IPS-18a (cell line): ENCODE data around the gene EPC2.
"Not testable (repeated sequence)": the region's sequence is repeated elsewhere in the genome, so short reads cannot be mapped to it uniquely, and the experiment has no call there.

ENCODE experiments used
- H3K27ac ChIP-seq: one replicate; pipeline ENCODE4 v1.5.1; 2013; ENCODE audit warnings: low read length
- H3K27me3 ChIP-seq: one replicate; pipeline ENCODE4 v1.6.1; 2013; ENCODE audit warnings: mild to moderate bottlenecking, low read length; ENCODE audit not compliant: control insufficient read depth, insufficient read depth
- H3K36me3 ChIP-seq: one replicate; pipeline ENCODE4 v1.6.1; 2013; ENCODE audit warnings: low read depth, low read length; ENCODE audit not compliant: control insufficient read depth
- H3K4me1 ChIP-seq: one replicate; pipeline ENCODE4 v1.6.1; 2013; ENCODE audit warnings: low read depth, low read length; ENCODE audit not compliant: control insufficient read depth
- H3K4me3 ChIP-seq: one replicate; pipeline ENCODE4 v1.5.1; 2013; ENCODE audit warnings: low read length
- H3K9ac ChIP-seq: one replicate; pipeline ENCODE4 v1.6.1; 2013; ENCODE audit warnings: mild to moderate bottlenecking, low read length, moderate library complexity
- H3K9me3 ChIP-seq: one replicate; pipeline ENCODE4 v1.6.1; 2013; ENCODE audit warnings: low read depth, low read length; ENCODE audit not compliant: control insufficient read depth

EPC2 gene

GRCh38 chr2:148658807-148659722, 14.5 kb downstream of the EPC2 start:
- Histone ChIP-seq H3K9me3 (no peaks in the 10 kb centered on the region), H3K9ac (no peak overlapping the region), H3K27ac (no peak overlapping the region), H3K27me3 (no peaks in the 10 kb centered on the region), H3K36me3 (no peaks in the 10 kb centered on the region), H3K4me3 (no peak overlapping the region), H3K4me1 (peaks cover 13% of the 10 kb centered on the region)

GRCh38 chr2:148660999-148661398, 16.4 kb downstream of the EPC2 start:
- no peak overlapping the region for H3K9ac ChIP-seq
- H3K4me3 ChIP-seq = no peak overlapping the region
- H3K9me3 ChIP-seq = no peaks in the 10 kb centered on the region
- no peaks in the 10 kb centered on the region for H3K27me3 ChIP-seq
- no peaks in the 10 kb centered on the region for H3K36me3 ChIP-seq
- H3K27ac ChIP-seq = no peak overlapping the region
- H3K4me1 ChIP-seq = peaks cover 13% of the 10 kb centered on the region

GRCh38 chr2:148662332-148662731, 17.8 kb downstream of the EPC2 start:
- not testable (repeated sequence) for H3K9ac ChIP-seq, H3K36me3 ChIP-seq, H3K27ac ChIP-seq, H3K27me3 ChIP-seq, H3K9me3 ChIP-seq, H3K4me3 ChIP-seq
- peaks cover 11% of the 10 kb centered on the region for H3K4me1 ChIP-seq

- no peak overlapping the region for H3K4me3 ChIP-seq
- no peak overlapping the region for H3K9ac ChIP-seq
- H3K9me3 ChIP-seq = no peaks in the 10 kb centered on the region
- H3K36me3 ChIP-seq = no peaks in the 10 kb centered on the region
- no peaks in the 10 kb centered on the region for H3K27me3 ChIP-seq
- no peak overlapping the region for H3K27ac ChIP-seq
- peaks cover 12% of the 10 kb centered on the region for H3K4me1 ChIP-seq
Measured at GRCh38 chr2:148664229-148664628, 19.7 kb downstream of the EPC2 start.

- Histone ChIP-seq H3K4me1 (peaks cover 9% of the 10 kb centered on the region), H3K36me3 (no peaks in the 10 kb centered on the region), H3K4me3 (no peak overlapping the region)
Measured at GRCh38 chr2:148666555-148666954, 22.0 kb downstream of the EPC2 start.

GRCh38 chr2:148667113-148667836, 22.7 kb downstream of the EPC2 start:
- no peak overlapping the region for H3K4me3 ChIP-seq
- no peak overlapping the region for H3K27ac ChIP-seq

More at GRCh38 chr2:148666555-148666954, 22.0 kb downstream of the EPC2 start:
- Histone ChIP-seq H3K9ac (no peak overlapping the region), H3K27ac (no peak overlapping the region), H3K27me3 (no peaks in the 10 kb centered on the region), H3K9me3 (no peaks in the 10 kb centered on the region)

GRCh38 chr2:148670773-148671172, 26.2 kb downstream of the EPC2 start:
- no peaks in the 10 kb centered on the region for H3K9me3 ChIP-seq
- no peaks in the 10 kb centered on the region for H3K36me3 ChIP-seq
- no peak overlapping the region for H3K4me3 ChIP-seq
- H3K27ac ChIP-seq = no peak overlapping the region
- no peaks in the 10 kb centered on the region for H3K27me3 ChIP-seq
- no peak overlapping the region for H3K9ac ChIP-seq
- H3K4me1 ChIP-seq = peaks cover 22% of the 10 kb centered on the region

More at GRCh38 chr2:148667113-148667836, 22.7 kb downstream of the EPC2 start:
- H3K27me3 ChIP-seq = no peaks in the 10 kb centered on the region
- H3K4me1 ChIP-seq = peaks cover 9% of the 10 kb centered on the region
- H3K36me3 ChIP-seq = no peaks in the 10 kb centered on the region
- no peak overlapping the region for H3K9ac ChIP-seq
- H3K9me3 ChIP-seq = no peaks in the 10 kb centered on the region

GRCh38 chr2:148674063-148675020, 29.8 kb downstream of the EPC2 start:
- Histone ChIP-seq H3K4me3 (peak overlapping the region; percentile 16), H3K9me3 (no peaks in the 10 kb centered on the region), H3K36me3 (no peaks in the 10 kb centered on the region), H3K27me3 (no peaks in the 10 kb centered on the region), H3K4me1 (peaks cover 17% of the 10 kb centered on the region), H3K27ac (no peak overlapping the region), H3K9ac (no peak overlapping the region)

GRCh38 chr2:148675708-148676107, 31.2 kb downstream of the EPC2 start:
- Histone ChIP-seq H3K9ac (no peak overlapping the region), H3K27me3 (no peaks in the 10 kb centered on the region), H3K4me1 (peaks cover 17% of the 10 kb centered on the region), H3K27ac (no peak overlapping the region), H3K4me3 (no peak overlapping the region), H3K36me3 (no peaks in the 10 kb centered on the region), H3K9me3 (no peaks in the 10 kb centered on the region)

- H3K36me3 ChIP-seq, H3K4me3 ChIP-seq, H3K27ac ChIP-seq, H3K9me3 ChIP-seq, H3K9ac ChIP-seq, H3K27me3 ChIP-seq: not testable (repeated sequence)
- H3K4me1 ChIP-seq = peaks cover 17% of the 10 kb centered on the region
Measured at GRCh38 chr2:148678302-148679179, 34.0 kb downstream of the EPC2 start.
